ENCODE data around the gene CSNK1D.
A peak's percentile ranks its signal among the peaks of the same experiment; 100 is the strongest.

The CSNK1D gene

DNA sequence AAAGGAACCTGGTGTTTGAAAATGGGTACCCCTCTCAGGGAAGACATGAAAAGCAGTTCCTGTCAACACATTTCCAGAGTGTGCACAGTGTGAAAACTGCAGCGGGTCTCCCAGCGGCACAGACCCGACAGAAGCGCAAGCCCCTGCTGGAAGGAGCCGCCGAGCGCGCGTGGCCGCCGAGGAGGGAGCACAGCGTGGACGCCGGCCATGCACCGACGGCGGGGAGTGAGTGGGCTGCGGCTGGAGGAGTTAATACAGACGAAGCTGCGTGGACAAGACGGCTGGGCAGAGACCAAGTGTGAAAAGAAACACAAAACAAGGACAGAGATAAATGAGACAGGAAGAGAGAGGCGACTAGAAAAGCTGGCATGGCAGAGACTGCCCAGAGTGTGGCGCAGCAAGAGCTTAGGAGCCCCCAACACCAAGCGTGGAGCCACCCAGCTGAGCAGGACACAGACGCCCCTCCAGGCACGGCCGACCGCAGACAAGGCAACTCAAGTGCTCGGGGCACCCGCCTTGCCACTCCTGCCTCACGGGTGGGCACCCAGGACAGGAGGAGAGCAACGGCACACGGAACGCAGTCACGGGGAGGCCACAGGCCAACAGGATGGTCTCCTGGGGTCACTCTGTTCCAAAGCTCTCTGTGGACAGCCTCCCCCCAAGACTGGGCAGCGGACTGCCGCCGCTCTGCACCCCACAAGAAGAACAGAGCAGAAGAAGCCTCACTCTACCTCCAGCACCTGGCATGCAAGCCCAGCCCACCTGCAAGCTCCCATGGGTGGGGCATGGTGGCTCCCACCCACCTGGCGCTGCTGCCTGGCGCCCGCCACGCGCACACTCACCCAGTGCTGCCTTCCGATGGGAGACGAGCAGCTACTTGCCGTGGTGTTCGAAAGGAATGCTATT, 28.1 kb downstream of the CSNK1D start:
- ATAC-seq: no peak
- Mint-ChIP-seq H3K4me3 (no peak overlapping the region), H3K27ac (peak overlapping the region in 1 of 2 donors; percentile 81), H3K4me1 (peaks cover 80% of the 10 kb centered on the region), H3K9me3 (no peaks in the 10 kb centered on the region), H3K27me3 (no peaks in the 10 kb centered on the region)
- no peak for DNase-seq

DNA sequence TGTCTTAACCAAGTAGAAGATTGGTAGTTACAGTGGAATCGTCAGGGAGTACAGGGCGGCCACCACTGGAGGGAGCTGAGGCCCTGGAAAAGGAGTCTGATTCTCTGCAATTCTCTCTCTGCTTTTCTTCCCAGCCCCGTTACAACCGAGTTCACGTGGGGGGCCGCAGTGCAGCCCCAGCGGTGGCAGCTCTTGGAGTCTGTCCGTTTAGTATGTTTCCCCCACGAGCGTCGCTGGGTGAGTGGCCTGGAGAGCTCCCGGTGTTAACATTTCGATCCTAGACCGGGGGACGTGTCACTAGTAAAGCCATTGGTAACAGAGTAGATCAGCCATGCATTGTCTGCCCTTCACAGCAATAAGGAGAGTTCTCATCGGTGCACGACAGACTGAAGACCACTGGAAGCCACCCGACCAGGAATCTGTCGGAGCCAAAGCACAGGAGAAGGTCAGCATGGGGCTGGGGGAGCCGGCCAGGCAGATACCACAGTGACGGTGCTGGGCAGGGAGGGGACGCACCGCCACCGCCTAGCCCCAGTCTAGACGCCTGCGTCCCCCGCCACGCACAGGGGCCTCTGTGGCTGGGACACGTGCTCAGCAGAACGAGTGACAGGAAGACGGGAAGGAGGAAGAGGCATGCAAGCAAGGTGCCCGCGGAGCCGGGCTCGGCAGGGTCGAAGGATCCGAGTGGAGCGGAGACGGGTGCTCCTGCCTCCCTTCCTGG, 28.9 kb downstream of the CSNK1D start:
- Mint-ChIP-seq H3K4me1 (peaks cover 88% of the 10 kb centered on the region), H3K27me3 (no peaks in the 10 kb centered on the region), H3K9me3 (no peaks in the 10 kb centered on the region), H3K4me3 (no peak overlapping the region), H3K27ac (peak overlapping the region in 1 of 2 donors; percentile 61)
- no peak for DNase-seq
- no peak for ATAC-seq

DNA sequence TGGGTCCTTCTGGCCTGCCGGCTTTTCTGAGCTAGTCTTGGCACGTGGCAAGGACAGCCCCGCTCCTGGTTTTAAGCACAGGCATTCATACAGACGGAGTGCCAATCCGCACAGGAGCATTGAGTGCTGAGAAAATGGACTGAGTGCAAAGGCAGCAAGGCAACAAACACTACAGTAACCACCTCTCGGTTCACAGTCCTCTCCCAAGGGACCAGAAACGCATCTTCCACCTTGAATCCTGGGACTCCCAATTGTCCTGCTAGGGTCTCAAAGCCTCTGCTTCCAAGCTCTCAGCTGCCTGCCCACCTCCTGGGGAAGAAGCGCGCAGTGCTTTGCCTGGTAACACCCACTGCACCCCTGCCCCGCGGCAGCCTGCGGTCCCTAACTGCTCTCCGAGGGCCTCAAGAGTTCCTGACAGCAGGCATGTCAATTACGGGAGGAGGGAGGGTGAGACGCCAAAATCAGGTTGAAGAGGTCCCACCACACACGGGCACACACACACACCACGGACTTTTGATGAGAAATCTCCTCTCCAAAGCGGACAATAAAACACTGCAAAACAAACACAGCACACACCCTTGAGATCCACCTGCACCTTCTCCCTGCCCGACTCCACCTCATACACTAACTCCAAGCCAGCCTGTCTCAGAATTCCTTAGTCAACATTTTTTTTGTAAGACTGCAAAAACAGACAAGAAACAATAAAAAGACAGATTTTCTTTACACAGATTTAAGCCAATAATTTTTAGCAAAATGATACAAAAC, 29.7 kb downstream of the CSNK1D start:
- no peaks in the 10 kb centered on the region for H3K9me3 Mint-ChIP-seq
- H3K4me1 Mint-ChIP-seq: peaks cover 94% of the 10 kb centered on the region
- H3K27ac Mint-ChIP-seq: peak overlapping the region in 1 of 2 donors; percentile 39
- no peaks in the 10 kb centered on the region for H3K27me3 Mint-ChIP-seq
- DNase-seq (no peak), ATAC-seq (no peak)
- no peak overlapping the region for H3K4me3 Mint-ChIP-seq

DNA sequence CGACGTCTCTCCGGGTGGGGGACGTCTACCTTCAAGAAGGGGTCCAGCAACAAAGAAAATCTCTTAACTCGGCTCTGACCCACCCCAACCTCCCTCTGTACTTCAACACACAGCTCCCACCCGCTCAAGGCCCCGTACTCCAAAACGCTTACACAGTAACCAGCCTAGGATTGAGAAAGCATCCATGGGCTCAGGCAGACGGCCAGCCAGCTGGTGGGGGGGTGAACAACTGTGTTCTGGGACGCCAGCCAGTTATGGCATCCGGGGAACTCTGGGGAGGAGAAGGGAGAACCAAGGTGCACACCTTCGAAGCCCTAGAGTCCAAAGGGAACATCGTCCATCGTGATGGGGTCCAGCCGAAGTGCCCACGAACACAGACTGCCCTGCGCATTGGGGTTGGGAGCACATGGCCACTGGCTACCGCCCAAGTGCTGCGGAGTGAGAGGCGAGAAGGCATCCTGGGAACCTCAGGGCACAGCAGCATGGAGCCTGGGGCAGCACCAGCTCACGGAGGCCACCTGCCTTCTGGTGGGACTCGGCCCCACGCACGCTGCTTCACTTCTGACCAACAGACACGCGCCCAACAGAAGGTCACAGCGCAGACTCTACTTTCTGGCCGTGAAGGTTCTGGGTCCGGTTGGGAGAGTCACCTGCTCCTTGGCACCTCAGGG, 30.4 kb downstream of the CSNK1D start:
- no peak overlapping the region for H3K27ac Mint-ChIP-seq
- H3K4me3 Mint-ChIP-seq: no peak overlapping the region
- H3K27me3 Mint-ChIP-seq: no peaks in the 10 kb centered on the region
- DNase-seq (no peak), ATAC-seq (no peak)
- H3K9me3 Mint-ChIP-seq: no peaks in the 10 kb centered on the region
- H3K4me1 Mint-ChIP-seq: peaks cover 94% of the 10 kb centered on the region

DNA sequence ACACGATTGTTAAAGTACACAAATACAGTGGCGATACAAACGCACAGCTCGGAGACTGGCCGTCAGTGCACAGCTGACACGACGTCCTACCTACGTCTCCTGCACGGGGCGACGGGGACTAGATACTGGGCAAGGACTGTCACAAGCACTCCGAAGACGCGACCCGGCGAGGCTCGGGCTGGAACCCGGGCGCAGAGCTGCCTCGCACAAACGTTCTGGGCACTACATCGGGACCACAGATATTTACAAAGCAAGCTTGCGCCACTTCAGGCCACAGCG, 30.9 kb downstream of the CSNK1D start:
- H3K9me3 Mint-ChIP-seq: no peaks in the 10 kb centered on the region
- H3K4me1 Mint-ChIP-seq: peaks cover 94% of the 10 kb centered on the region
- H3K4me3 Mint-ChIP-seq: no peak overlapping the region
- DNase-seq (no peak), ATAC-seq (no peak)
- no peaks in the 10 kb centered on the region for H3K27me3 Mint-ChIP-seq
- H3K27ac Mint-ChIP-seq: peak overlapping the region in 1 of 2 donors; percentile 71

DNA sequence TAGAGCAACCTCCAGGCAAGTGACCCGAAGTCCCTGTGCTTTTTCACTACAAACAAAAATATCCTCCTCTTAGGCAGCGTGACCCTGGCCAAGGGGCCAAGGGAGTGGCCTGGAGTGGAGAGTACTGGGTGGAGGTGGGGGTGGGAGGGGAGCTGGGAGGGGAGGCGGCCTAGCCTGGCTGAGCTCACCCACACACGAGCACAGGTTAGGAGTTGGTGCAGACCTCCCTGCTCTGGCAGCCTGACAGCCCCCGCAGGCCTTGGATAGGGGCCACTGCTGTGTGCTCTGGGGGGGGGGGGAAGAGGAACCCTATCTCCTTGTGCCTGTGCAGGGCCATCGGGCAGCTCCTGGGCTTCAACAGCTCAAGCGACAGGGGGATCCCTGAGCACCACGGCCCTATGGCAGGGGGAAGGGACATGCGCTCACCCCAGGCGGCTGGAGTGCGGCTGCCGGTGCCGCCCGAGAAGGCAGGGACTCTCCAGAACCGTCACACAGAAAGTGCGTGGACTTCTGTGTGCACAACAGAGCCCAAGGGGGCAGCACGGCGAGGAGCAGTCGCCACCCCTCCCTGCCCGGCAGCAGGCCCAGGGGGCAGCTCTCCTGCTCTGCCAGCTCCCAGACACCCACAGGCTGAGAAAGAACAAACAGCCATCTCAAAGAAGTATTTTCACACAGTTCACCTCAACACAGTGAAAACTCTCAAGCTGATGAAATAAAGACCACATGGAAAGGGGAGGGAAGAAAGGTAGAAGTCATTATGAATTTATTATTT, 31.4 kb downstream of the CSNK1D start:
- H3K4me1 Mint-ChIP-seq: peaks cover 93% of the 10 kb centered on the region
- H3K4me3 Mint-ChIP-seq: peak overlapping the region in 1 of 2 donors; percentile 39
- no peaks in the 10 kb centered on the region for H3K9me3 Mint-ChIP-seq
- H3K27ac Mint-ChIP-seq: peak overlapping the region; percentile 82 to 95
- DNase-seq (no peak), ATAC-seq (peak; percentile 5)
- no peaks in the 10 kb centered on the region for H3K27me3 Mint-ChIP-seq

DNA sequence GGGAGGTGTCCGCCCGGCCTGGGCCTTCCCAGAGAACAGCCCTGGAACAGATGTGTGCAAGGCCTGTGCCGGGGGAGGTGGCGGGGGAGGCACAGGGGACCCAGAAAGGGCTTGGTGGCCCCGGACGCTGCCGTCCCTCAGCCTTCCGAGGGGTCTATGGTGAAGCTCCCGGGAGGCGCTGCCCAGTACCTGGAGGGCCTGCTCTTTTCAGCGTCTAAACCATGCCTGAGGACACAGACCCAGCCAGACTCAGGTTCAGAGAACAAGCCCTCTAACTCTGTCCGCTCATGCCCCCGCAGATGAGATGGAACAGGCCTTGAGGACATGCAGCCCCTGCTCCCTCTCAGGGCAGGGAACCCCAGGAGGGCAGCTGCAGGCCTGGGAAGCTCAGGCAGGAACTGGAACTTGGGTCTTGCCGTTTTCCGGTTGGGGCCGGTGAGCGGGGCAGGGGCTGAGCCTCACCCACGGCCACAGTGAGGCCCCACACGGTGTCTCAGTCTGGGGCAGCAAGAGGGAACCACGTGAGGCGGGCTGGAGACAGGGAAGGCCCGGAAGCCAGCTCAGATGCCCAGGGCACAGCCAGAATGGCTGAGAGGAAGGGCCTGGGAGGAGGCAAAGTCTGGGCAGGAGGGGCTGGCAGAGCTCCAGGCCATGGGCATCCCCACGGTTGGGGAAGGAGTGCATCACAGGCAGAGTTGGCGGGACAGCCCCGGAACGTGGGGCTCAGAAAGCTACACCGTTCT, 32.1 kb downstream of the CSNK1D start:
- peak overlapping the region; percentile 39 to 61 for H3K4me3 Mint-ChIP-seq
- ATAC-seq: peak; percentile 63
- peaks cover 90% of the 10 kb centered on the region for H3K4me1 Mint-ChIP-seq

DNA sequence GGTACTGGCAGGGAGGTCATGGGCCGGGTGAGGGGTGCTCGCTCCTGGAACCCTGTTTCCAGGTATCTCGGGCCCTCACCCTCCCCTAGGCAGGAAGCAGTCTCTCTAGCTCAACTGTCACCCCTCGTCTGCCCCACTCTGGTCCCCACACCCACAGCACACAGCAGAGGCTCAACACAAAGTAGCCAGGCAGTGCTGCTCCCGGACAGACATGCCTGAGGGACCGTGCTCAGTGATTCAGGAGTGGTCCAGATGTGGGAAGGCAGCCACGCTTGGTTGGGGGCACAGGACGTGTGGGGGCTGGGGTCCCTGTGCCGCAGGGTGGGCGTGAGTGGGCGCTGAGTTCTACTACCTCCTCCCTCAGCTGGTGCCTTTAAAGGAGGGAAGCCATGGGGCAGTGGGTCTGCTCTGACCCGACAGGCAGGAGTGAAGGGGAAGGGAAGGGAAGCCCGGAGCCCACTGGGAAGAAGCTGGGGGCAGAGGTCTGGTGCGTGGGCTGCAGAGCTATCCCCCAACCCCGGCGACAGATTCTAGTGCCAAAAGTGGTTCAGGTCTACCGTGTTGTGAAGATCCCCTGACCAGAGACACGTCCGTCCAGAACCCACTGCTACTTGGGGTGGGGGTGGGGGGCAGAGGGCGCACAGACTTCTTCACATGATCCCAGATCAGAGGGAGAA, 32.9 kb downstream of the CSNK1D start:
- ATAC-seq: no peak
- Mint-ChIP-seq H3K9me3 (no peaks in the 10 kb centered on the region), H3K27me3 (no peaks in the 10 kb centered on the region), H3K27ac (peak overlapping the region in 1 of 2 donors; percentile 75), H3K4me3 (peak overlapping the region in 1 of 2 donors; percentile 61), H3K4me1 (peaks cover 93% of the 10 kb centered on the region)
- no peak for DNase-seq

More for the DNA sequence above, 32.1 kb downstream of the CSNK1D start:
- Mint-ChIP-seq H3K27ac (peak overlapping the region; percentile 82 to 95), H3K9me3 (no peaks in the 10 kb centered on the region), H3K27me3 (no peaks in the 10 kb centered on the region)
- peak in 1 of 2 donors; percentile 66 for DNase-seq

DNA sequence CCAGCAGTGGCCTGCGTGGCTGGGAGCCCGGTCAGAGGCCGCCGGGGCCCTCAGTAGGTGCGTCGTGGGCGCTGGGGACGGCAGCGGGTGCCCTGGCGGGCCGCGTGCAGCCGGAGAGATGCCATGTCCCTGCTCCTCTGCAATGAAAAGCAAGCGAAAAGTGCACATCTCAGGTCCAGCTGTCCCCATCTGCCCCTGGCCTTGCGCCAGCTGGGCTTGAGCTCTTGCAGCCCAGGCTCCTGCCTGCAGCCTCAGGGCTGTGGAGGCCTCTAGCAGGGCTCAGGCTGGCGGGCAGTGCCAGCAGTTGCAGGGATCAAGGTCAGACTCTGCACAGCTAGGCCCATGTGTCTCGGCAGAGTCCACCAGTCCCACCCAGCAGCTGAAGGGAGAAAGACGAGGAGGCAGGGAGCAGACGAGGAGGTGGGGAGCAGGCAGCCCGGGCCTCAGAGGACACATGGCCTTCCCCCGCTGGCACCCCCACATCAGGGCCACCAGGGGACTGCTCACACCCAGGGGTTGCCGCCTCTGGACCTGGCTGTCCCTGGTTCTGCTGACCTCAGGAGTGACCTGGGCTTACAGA, 33.5 kb downstream of the CSNK1D start:
- H3K4me3 Mint-ChIP-seq: peak overlapping the region in 1 of 2 donors; percentile 61
- no peaks in the 10 kb centered on the region for H3K27me3 Mint-ChIP-seq
- H3K27ac Mint-ChIP-seq: peak overlapping the region; percentile 78 to 79
- DNase-seq: no peak
- H3K9me3 Mint-ChIP-seq: no peaks in the 10 kb centered on the region
- H3K4me1 Mint-ChIP-seq: peaks cover 93% of the 10 kb centered on the region
- no peak for ATAC-seq

DNA sequence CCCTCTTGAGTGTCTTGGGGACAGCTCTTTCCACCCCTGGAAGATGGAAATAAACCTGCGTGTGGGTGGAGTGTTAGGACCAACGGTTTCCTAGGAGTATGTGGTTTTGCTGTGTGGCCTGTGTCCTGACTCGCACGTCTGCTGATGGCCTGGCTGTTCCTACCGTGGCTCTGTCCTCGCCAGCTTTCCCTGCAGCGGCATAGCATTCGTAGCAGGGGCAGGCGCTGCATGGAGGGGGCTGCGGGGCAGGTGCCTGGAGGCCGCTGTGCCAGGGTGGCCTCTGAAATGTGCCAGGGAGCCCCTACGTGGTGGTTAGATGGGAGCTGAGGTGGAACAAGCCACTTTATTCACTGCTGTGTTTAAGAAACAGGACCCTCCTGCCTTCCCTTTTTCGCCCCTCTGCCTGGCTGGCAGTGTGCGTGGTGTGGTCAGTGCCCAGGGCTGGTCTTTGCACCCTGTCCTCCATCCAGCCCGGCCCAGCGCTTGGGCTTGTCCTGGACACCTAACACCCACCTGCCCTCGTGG, 34.0 kb downstream of the CSNK1D start:
- Mint-ChIP-seq H3K4me3 (no peak overlapping the region), H3K4me1 (peaks cover 93% of the 10 kb centered on the region), H3K27ac (peak overlapping the region in 1 of 2 donors; percentile 44), H3K27me3 (no peaks in the 10 kb centered on the region), H3K9me3 (no peaks in the 10 kb centered on the region)
- no peak for DNase-seq
- ATAC-seq: no peak

DNA sequence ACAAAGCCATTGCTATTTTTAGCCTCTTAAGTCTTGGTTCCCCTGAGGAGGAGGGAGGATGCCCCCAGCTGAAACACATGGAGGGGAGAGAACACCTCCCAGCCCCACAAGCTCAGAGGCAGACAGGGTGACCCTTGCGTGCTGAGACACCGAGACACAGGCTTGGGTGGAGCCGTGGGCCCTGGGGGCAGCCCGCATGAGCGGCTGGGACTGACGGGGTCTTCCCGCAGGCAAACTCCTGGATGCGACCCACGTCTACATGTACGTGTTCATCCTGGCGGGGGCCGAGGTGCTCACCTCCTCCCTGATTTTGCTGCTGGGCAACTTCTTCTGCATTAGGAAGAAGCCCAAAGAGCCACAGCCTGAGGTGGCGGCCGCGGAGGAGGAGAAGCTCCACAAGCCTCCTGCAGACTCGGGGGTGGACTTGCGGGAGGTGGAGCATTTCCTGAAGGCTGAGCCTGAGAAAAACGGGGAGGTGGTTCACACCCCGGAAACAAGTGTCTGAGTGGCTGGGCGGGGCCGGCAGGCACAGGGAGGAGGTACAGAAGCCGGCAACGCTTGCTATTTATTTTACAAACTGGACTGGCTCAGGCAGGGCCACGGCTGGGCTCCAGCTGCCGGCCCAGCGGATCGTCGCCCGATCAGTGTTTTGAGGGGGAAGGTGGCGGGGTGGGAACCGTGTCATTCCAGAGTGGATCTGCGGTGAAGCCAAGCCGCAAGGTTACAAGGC, 34.9 kb downstream of the CSNK1D start:
- Mint-ChIP-seq H3K27me3 (no peaks in the 10 kb centered on the region), H3K27ac (peak overlapping the region in 1 of 2 donors; percentile 3), H3K4me3 (peak overlapping the region; percentile 53 to 75), H3K4me1 (peaks cover 91% of the 10 kb centered on the region), H3K9me3 (no peaks in the 10 kb centered on the region)
- ATAC-seq: peak; percentile 57
- DNase-seq: peak; percentile 50 to 74

DNA sequence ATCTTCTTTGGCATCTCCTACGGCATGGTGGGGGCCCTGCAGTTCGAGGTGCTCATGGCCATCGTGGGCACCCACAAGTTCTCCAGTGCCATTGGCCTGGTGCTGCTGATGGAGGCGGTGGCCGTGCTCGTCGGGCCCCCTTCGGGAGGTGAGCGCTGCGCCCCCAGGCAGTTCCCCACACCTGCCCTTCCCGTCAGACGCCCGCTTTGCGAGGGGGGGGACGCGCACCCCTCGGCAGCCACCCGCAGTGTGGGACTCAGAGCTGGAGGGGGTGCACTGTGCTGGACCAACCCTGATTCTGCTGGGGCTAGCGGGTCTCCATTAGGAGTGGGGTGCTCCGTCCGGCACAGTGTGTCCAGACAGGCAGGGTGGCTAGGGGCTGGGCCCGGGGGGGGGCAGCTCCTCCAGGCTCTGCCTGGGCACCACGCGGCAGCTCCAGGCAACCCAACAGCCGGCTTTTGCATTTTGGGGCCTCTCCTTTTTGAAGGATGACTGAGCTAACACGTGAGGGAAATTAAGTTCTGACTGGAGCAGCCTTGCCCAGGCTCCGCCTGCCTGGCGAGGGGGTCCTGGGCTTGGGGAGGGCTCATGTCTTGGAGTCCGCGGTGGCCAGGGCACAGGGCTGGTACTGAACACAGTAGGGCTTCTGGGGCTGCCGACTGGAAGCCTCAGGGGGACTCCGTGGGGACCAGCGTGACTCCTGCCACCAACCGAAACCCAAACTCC, 35.6 kb downstream of the CSNK1D start:
- H3K27ac Mint-ChIP-seq: peak overlapping the region in 1 of 2 donors; percentile 88
- ATAC-seq: peak; percentile 1
- no peaks in the 10 kb centered on the region for H3K9me3 Mint-ChIP-seq
- H3K4me1 Mint-ChIP-seq: peaks cover 93% of the 10 kb centered on the region
- no peak for DNase-seq
- H3K4me3 Mint-ChIP-seq: peak overlapping the region; percentile 53 to 75
- H3K27me3 Mint-ChIP-seq: no peaks in the 10 kb centered on the region

All from stimulated activated naive CD8-positive, alpha-beta T cell treated with anti-CD3 and anti-CD28 coated beads, Interleukin-15, amount 100 ng/mL, for 72 hours (primary cell).